NT2/D1 (cell line): ENCODE measurements around the gene TSPAN9.
A peak's percentile ranks its signal among the peaks of the same experiment; 100 is the strongest.
"Not testable (repeated sequence)": the region's sequence is repeated elsewhere in the genome, so short reads cannot be mapped to it uniquely, and the experiment has no call there.

ENCODE experiments used
- DNase-seq: peaks from one replicate; pipeline ENCODE4 v3.0.0-alpha.2; 2011; ENCODE audit warnings: low read depth, low spot score
- H3K27me3 ChIP-seq: 2 replicates; pipeline ENCODE4 v1.6.0; 2011; ENCODE audit warnings: mild to moderate bottlenecking; ENCODE audit not compliant: insufficient read length, insufficient read depth
- H3K36me3 ChIP-seq: 2 replicates; pipeline ENCODE4 v1.6.1; 2011; ENCODE audit warnings: mild to moderate bottlenecking, low read length, mixed read lengths; ENCODE audit not compliant: insufficient read depth, insufficient read length
- H3K4me1 ChIP-seq: 2 replicates; pipeline ENCODE4 v1.5.1; 2011; ENCODE audit not compliant: insufficient read depth, insufficient read length
- H3K4me3 ChIP-seq: 2 replicates; pipeline ENCODE4 v1.5.1; 2011; ENCODE audit warnings: low read depth; ENCODE audit not compliant: insufficient read length
- H3K9ac ChIP-seq: 2 replicates; pipeline ENCODE4 v1.6.0; 2011; ENCODE audit warnings: low read depth; ENCODE audit not compliant: insufficient read length
- H3K9me3 ChIP-seq: 2 replicates; pipeline ENCODE4 v1.5.1; 2011; ENCODE audit warnings: mild to moderate bottlenecking, low read length; ENCODE audit not compliant: insufficient read depth
- SUZ12 ChIP-seq: IDR thresholded peaks from 2 replicates; pipeline ENCODE4 v1.6.1; 2011; ENCODE audit not compliant: insufficient read length, insufficient read depth; ENCODE audit errors: extremely low read depth
- YY1 ChIP-seq: IDR thresholded peaks from 2 replicates; pipeline ENCODE4 v1.6.1; 2011; ENCODE audit not compliant: insufficient read length, insufficient read depth
- ZNF274 ChIP-seq: IDR thresholded peaks from 2 replicates; pipeline ENCODE4 v1.6.1; 2011; ENCODE audit warnings: mild to moderate bottlenecking, low read depth, low read length

TSPAN9 gene

GRCh38 chr12:3055026-3055703 is 22.0 kb upstream of the TSPAN9 start:
- Histone ChIP-seq H3K9ac (no peak overlapping the region), H3K4me1 (peaks cover 8% of the 10 kb centered on the region), H3K9me3 (peaks cover 23% of the 10 kb centered on the region), H3K4me3 (no peak overlapping the region), H3K36me3 (no peaks in the 10 kb centered on the region), H3K27me3 (no peaks in the 10 kb centered on the region)
- no peak for TF ChIP-seq ZNF274
- TF ChIP-seq SUZ12 = no peak
- TF ChIP-seq YY1 = no peak
- DNase-seq = no peak

- Histone ChIP-seq H3K4me1 (peaks cover 8% of the 10 kb centered on the region), H3K9ac (no peak overlapping the region), H3K36me3 (no peaks in the 10 kb centered on the region), H3K27me3 (no peaks in the 10 kb centered on the region), H3K4me3 (no peak overlapping the region), H3K9me3 (peaks cover 23% of the 10 kb centered on the region)
- no peak for TF ChIP-seq SUZ12
- TF ChIP-seq ZNF274 = no peak
- no peak for TF ChIP-seq YY1
- peak; percentile 68 for DNase-seq
Observed at GRCh38 chr12:3055704-3056467, 21.3 kb upstream of the TSPAN9 start.

- Histone ChIP-seq H3K4me3 (no peak overlapping the region), H3K9me3 (peaks cover 26% of the 10 kb centered on the region), H3K36me3 (no peaks in the 10 kb centered on the region), H3K4me1 (peaks cover 4% of the 10 kb centered on the region), H3K27me3 (peaks cover 6% of the 10 kb centered on the region), H3K9ac (no peak overlapping the region)
- DNase-seq = no peak
- no peak for TF ChIP-seq SUZ12
- no peak for TF ChIP-seq YY1
- TF ChIP-seq ZNF274 = no peak
Observed at GRCh38 chr12:3061059-3061458, 16.1 kb upstream of the TSPAN9 start.

GRCh38 chr12:3061501-3062215 is 15.5 kb upstream of the TSPAN9 start:
- H3K36me3 ChIP-seq = no peaks in the 10 kb centered on the region
- DNase-seq = no peak
- TF ChIP-seq ZNF274 (no peak), SUZ12 (no peak), YY1 (no peak)

GRCh38 chr12:3065300-3065699 is 11.9 kb upstream of the TSPAN9 start:
- DNase-seq = no peak
- Histone ChIP-seq H3K4me3 (no peak overlapping the region), H3K4me1 (peaks cover 2% of the 10 kb centered on the region), H3K9ac (no peak overlapping the region), H3K36me3 (no peaks in the 10 kb centered on the region), H3K9me3 (peaks cover 7% of the 10 kb centered on the region), H3K27me3 (peaks cover 9% of the 10 kb centered on the region)
- TF ChIP-seq YY1 = no peak
- TF ChIP-seq ZNF274 = no peak
- no peak for TF ChIP-seq SUZ12

More at GRCh38 chr12:3061501-3062215, 15.5 kb upstream of the TSPAN9 start:
- no peaks in the 10 kb centered on the region for H3K4me1 ChIP-seq
- H3K27me3 ChIP-seq = peaks cover 6% of the 10 kb centered on the region
- no peak overlapping the region for H3K4me3 ChIP-seq
- peaks cover 20% of the 10 kb centered on the region for H3K9me3 ChIP-seq
- H3K9ac ChIP-seq = no peak overlapping the region

- not testable (repeated sequence) for H3K9me3 ChIP-seq, H3K36me3 ChIP-seq, H3K27me3 ChIP-seq, H3K4me1 ChIP-seq, H3K9ac ChIP-seq, H3K4me3 ChIP-seq, DNase-seq
Observed at GRCh38 chr12:3065846-3066245, 11.3 kb upstream of the TSPAN9 start.

GRCh38 chr12:3069714-3070113 is 7.5 kb upstream of the TSPAN9 start:
- Histone ChIP-seq H3K4me1 (peaks cover 10% of the 10 kb centered on the region), H3K4me3 (no peak overlapping the region)

More at GRCh38 chr12:3069714-3070113, 7.5 kb upstream of the TSPAN9 start:
- H3K36me3 ChIP-seq = no peaks in the 10 kb centered on the region
- no peak overlapping the region for H3K9ac ChIP-seq
- peaks cover 3% of the 10 kb centered on the region for H3K27me3 ChIP-seq
- no peak for DNase-seq
- H3K9me3 ChIP-seq = no peaks in the 10 kb centered on the region
- TF ChIP-seq ZNF274 (no peak), SUZ12 (no peak), YY1 (no peak)
